CD4-positive, CD25-positive, alpha-beta regulatory T cell (primary cell): ENCODE data around the gene SGMS1. TPM values are rescaled to one million over a fixed set of nuclear protein-coding genes. Genes with fewer than 3 reads are reported as not detected.

Experiments
- ATAC-seq, 2 donors: fragments of 150-1000 bp; cut with Tn5 transposase; one replicate each; pipeline ENCODE4 v1.10.0; 2021; ENCODE audit warnings: low read depth in 2 of 2, moderate number of reproducible peaks in 2 of 2, moderate library complexity in 1 of 2
- DNase-seq, 3 donors: peaks; one replicate each; pipeline versions ENCODE4 v3.0.0 to v3.0.0-alpha.2; 2012 to 2022; ENCODE audit warnings: mixed read lengths in 1 of 3
- H3K27ac ChIP-seq: one replicate; pipeline ENCODE4 v1.7.0; 2013; ENCODE audit warnings: mild to moderate bottlenecking, low read length; ENCODE audit not compliant: insufficient read depth, poor library complexity, severe bottlenecking
- H3K27me3 ChIP-seq: one replicate; pipeline ENCODE4 v1.7.0; 2013; ENCODE audit warnings: low read length; ENCODE audit not compliant: control insufficient read depth, insufficient read depth
- H3K36me3 ChIP-seq: one replicate; pipeline ENCODE4 v1.7.0; 2013; ENCODE audit warnings: mild to moderate bottlenecking, low read length, moderate library complexity; ENCODE audit not compliant: control insufficient read depth, insufficient read depth
- H3K4me1 ChIP-seq: 2 replicates; pipeline ENCODE4 v1.7.0; 2013; ENCODE audit warnings: mild to moderate bottlenecking, low read length; ENCODE audit not compliant: insufficient read depth, control insufficient read depth, poor library complexity, severe bottlenecking
- H3K4me3 ChIP-seq: one replicate; pipeline ENCODE4 v1.7.0; 2013; ENCODE audit warnings: low read depth, mild to moderate bottlenecking, low read length, moderate library complexity
- H3K9me3 ChIP-seq, 2 experiments: 1 replicate in 1 of 2; 2 replicates in 1 of 2; pipeline ENCODE4 v1.7.0; 2013; ENCODE audit warnings: low read length in 2 of 2, mild to moderate bottlenecking in 1 of 2, moderate library complexity in 1 of 2; ENCODE audit not compliant: control insufficient read depth in 2 of 2
- H3K27ac Mint-ChIP-seq, 3 donors: one replicate each; pipeline ENCODE4 v1.8.0; 2020 to 2022; ENCODE audit warnings: mild to moderate bottlenecking in 3 of 3, mixed read lengths in 3 of 3, moderate library complexity in 2 of 3
- H3K27me3 Mint-ChIP-seq: one replicate; pipeline ENCODE4 v1.8.0; 2022; ENCODE audit warnings: mild to moderate bottlenecking, mixed read lengths
- H3K36me3 Mint-ChIP-seq: one replicate; pipeline ENCODE4 v1.8.0; 2020; ENCODE audit warnings: mixed read lengths
- H3K4me1 Mint-ChIP-seq, 4 donors: one replicate each; pipeline ENCODE4 v1.8.0; 2020 to 2022; ENCODE audit warnings: mixed read lengths in 4 of 4, mild to moderate bottlenecking in 1 of 4
- H3K4me3 Mint-ChIP-seq, 4 donors: one replicate each; pipeline ENCODE4 v1.8.0; 2020 to 2022; ENCODE audit warnings: mild to moderate bottlenecking in 4 of 4, mixed read lengths in 4 of 4, moderate library complexity in 3 of 4
- H3K9me3 Mint-ChIP-seq, 7 donors: one replicate each; pipeline ENCODE4 v1.8.0; 2020 to 2022; ENCODE audit warnings: mixed read lengths in 7 of 7, mild to moderate bottlenecking in 3 of 7, moderate library complexity in 2 of 7
- polyA plus RNA-seq, 4 donors: library from polyadenylated mRNA; unstranded; fragments of 300-500 nt; fragmentation: Illumina TruSeq; gene quantifications; one replicate each; pipeline ENCODE4 v1.2.3, GENCODE V29; 2021
- total RNA-seq: library from RNA; stranded (reverse); gene quantifications from one replicate; pipeline ENCODE4 v1.2.3, GENCODE V29; 2022

The SGMS1 gene
- total and polyA plus RNA-seq, 5 donors from 2014 or later, result 25.7 to 241 (median 33.0) TPM

GRCh38 chr10:50343702-50344331 is 279.9 kb downstream of the SGMS1 start:
- peaks cover 41% of the 10 kb centered on the region for H3K36me3 ChIP-seq
- H3K4me1 ChIP-seq, result peaks cover 14% of the 10 kb centered on the region
- Mint-ChIP-seq H3K27ac (peak overlapping the region in 1 of 3 donors; percentile 29), H3K9me3 (no peaks in the 10 kb centered on the region), H3K36me3 (peaks cover 39% of the 10 kb centered on the region), H3K4me3 (no peak overlapping the region), H3K4me1 (peaks cover 13 to 47% (median 39%) of the 10 kb centered on the region in 4 donors), H3K27me3 (no peaks in the 10 kb centered on the region)
- no peak overlapping the region for H3K4me3 ChIP-seq
- no peak for DNase-seq
- ATAC-seq, result no peak
- no peak overlapping the region for H3K27ac ChIP-seq
- H3K9me3 ChIP-seq, result no peaks in the 10 kb centered on the region
- no peaks in the 10 kb centered on the region for H3K27me3 ChIP-seq

- no peaks in the 10 kb centered on the region for H3K27me3 ChIP-seq
- peaks cover 21 to 51% (median 36%) of the 10 kb centered on the region in 4 donors for H3K4me1 Mint-ChIP-seq
- peaks cover 39% of the 10 kb centered on the region for H3K36me3 Mint-ChIP-seq
- H3K4me3 ChIP-seq, result no peak overlapping the region
- H3K9me3 ChIP-seq, result no peaks in the 10 kb centered on the region
- no peak overlapping the region for H3K4me3 Mint-ChIP-seq
- no peaks in the 10 kb centered on the region for H3K27me3 Mint-ChIP-seq
- peaks cover 41% of the 10 kb centered on the region for H3K36me3 ChIP-seq
- H3K27ac ChIP-seq, result no peak overlapping the region
- ATAC-seq, result no peak
- no peaks in the 10 kb centered on the region for H3K9me3 Mint-ChIP-seq
- peaks cover 12% of the 10 kb centered on the region for H3K4me1 ChIP-seq
- no peak overlapping the region for H3K27ac Mint-ChIP-seq
- DNase-seq, result no peak
These were observed 281.8 kb downstream of the SGMS1 start for GRCh38 chr10:50341987-50342386.

GRCh38 chr10:50336140-50336539 is 287.6 kb downstream of the SGMS1 start:
- DNase-seq (peak in 1 of 3 donors; percentile 33), ATAC-seq (peak in 1 of 2 donors; percentile 37)
- Mint-ChIP-seq H3K36me3 (peaks cover 31% of the 10 kb centered on the region), H3K27ac (peak overlapping the region; percentile 27 to 76 (median 30)), H3K9me3 (peaks cover 0 to 4% (median 0%) of the 10 kb centered on the region in 7 donors), H3K4me1 (peaks cover 59 to 74% (median 68%) of the 10 kb centered on the region in 4 donors), H3K4me3 (peak overlapping the region; percentile 47 to 88 (median 76)), H3K27me3 (no peaks in the 10 kb centered on the region)
- Histone ChIP-seq H3K4me1 (peaks cover 41% of the 10 kb centered on the region), H3K27ac (peak overlapping the region; percentile 68), H3K9me3 (no peaks in the 10 kb centered on the region), H3K27me3 (no peaks in the 10 kb centered on the region), H3K36me3 (peaks cover 18% of the 10 kb centered on the region), H3K4me3 (peak overlapping the region; percentile 33)

GRCh38 chr10:50335397-50335796 is 288.4 kb downstream of the SGMS1 start:
- peaks cover 31% of the 10 kb centered on the region for H3K36me3 Mint-ChIP-seq
- H3K4me3 Mint-ChIP-seq, result peak overlapping the region in 2 of 4 donors; percentile 65 to 88
- peak overlapping the region; percentile 33 for H3K4me3 ChIP-seq
- H3K27ac Mint-ChIP-seq, result peak overlapping the region in 2 of 3 donors; percentile 63 to 87
- no peak for DNase-seq
- no peak for ATAC-seq
- H3K27ac ChIP-seq, result peak overlapping the region; percentile 68
- H3K4me1 Mint-ChIP-seq, result peaks cover 59 to 79% (median 70%) of the 10 kb centered on the region in 4 donors
- H3K36me3 ChIP-seq, result peaks cover 11% of the 10 kb centered on the region
- peaks cover 0 to 4% (median 0%) of the 10 kb centered on the region in 7 donors for H3K9me3 Mint-ChIP-seq
- H3K27me3 Mint-ChIP-seq, result no peaks in the 10 kb centered on the region
- H3K9me3 ChIP-seq, result no peaks in the 10 kb centered on the region
- peaks cover 41% of the 10 kb centered on the region for H3K4me1 ChIP-seq
- H3K27me3 ChIP-seq, result no peaks in the 10 kb centered on the region

- ATAC-seq (no peak), DNase-seq (no peak)
- H3K27ac Mint-ChIP-seq, result peak overlapping the region in 2 of 3 donors; percentile 62 to 63
These were observed 289.5 kb downstream of the SGMS1 start for GRCh38 chr10:50334273-50334672.

GRCh38 chr10:50333872-50334271 is 289.9 kb downstream of the SGMS1 start:
- peak overlapping the region; percentile 49 for H3K27ac ChIP-seq
- no peaks in the 10 kb centered on the region for H3K36me3 ChIP-seq
- H3K9me3 Mint-ChIP-seq, result peaks cover 0 to 4% (median 0%) of the 10 kb centered on the region in 7 donors
- H3K4me1 ChIP-seq, result peaks cover 41% of the 10 kb centered on the region
- peak overlapping the region; percentile 13 to 64 (median 24) for H3K4me3 Mint-ChIP-seq
- peak overlapping the region; percentile 57 for H3K4me3 ChIP-seq
- DNase-seq, result peak in 2 of 3 donors; percentile 30 to 49
- H3K36me3 Mint-ChIP-seq, result peaks cover 21% of the 10 kb centered on the region
- peaks cover 60 to 73% (median 66%) of the 10 kb centered on the region in 4 donors for H3K4me1 Mint-ChIP-seq
- H3K9me3 ChIP-seq, result no peaks in the 10 kb centered on the region
- no peaks in the 10 kb centered on the region for H3K27me3 ChIP-seq
- peak; percentile 53 to 77 for ATAC-seq
- H3K27me3 Mint-ChIP-seq, result no peaks in the 10 kb centered on the region
- peak overlapping the region in 1 of 3 donors; percentile 63 for H3K27ac Mint-ChIP-seq

More at GRCh38 chr10:50334273-50334672, 289.5 kb downstream of the SGMS1 start:
- H3K36me3 ChIP-seq, result peaks cover under 1% of the 10 kb centered on the region
- H3K4me1 ChIP-seq, result peaks cover 41% of the 10 kb centered on the region
- peaks cover 58 to 77% (median 65%) of the 10 kb centered on the region in 4 donors for H3K4me1 Mint-ChIP-seq
- peaks cover 0 to 4% (median 0%) of the 10 kb centered on the region in 7 donors for H3K9me3 Mint-ChIP-seq
- H3K4me3 ChIP-seq, result peak overlapping the region; percentile 57
- peak overlapping the region; percentile 13 to 64 (median 24) for H3K4me3 Mint-ChIP-seq
- no peaks in the 10 kb centered on the region for H3K27me3 Mint-ChIP-seq
- peak overlapping the region; percentile 49 for H3K27ac ChIP-seq
- H3K36me3 Mint-ChIP-seq, result peaks cover 25% of the 10 kb centered on the region
- no peaks in the 10 kb centered on the region for H3K9me3 ChIP-seq
- H3K27me3 ChIP-seq, result no peaks in the 10 kb centered on the region

GRCh38 chr10:50332108-50332842 is 291.5 kb downstream of the SGMS1 start:
- H3K27ac Mint-ChIP-seq, result peak overlapping the region in 2 of 3 donors; percentile 63 to 78
- H3K4me3 Mint-ChIP-seq, result peak overlapping the region in 1 of 4 donors; percentile 9
- no peaks in the 10 kb centered on the region for H3K27me3 ChIP-seq
- DNase-seq (no peak), ATAC-seq (no peak)
- no peaks in the 10 kb centered on the region for H3K27me3 Mint-ChIP-seq
- H3K9me3 ChIP-seq, result no peaks in the 10 kb centered on the region
- no peak overlapping the region for H3K27ac ChIP-seq
- peaks cover 56 to 65% (median 61%) of the 10 kb centered on the region in 4 donors for H3K4me1 Mint-ChIP-seq
- peaks cover 24% of the 10 kb centered on the region for H3K36me3 Mint-ChIP-seq
- peaks cover 4% of the 10 kb centered on the region for H3K36me3 ChIP-seq
- H3K9me3 Mint-ChIP-seq, result peaks cover 0 to 4% (median 0%) of the 10 kb centered on the region in 7 donors
- H3K4me1 ChIP-seq, result peaks cover 40% of the 10 kb centered on the region
- no peak overlapping the region for H3K4me3 ChIP-seq
